Measurements from ENCODE around the gene NAP1L5. TPM values are rescaled to one million over a fixed set of nuclear protein-coding genes. Genes with fewer than 3 reads are reported as not detected.

NAP1L5 gene
- total RNA-seq, 1 donor from 2014 or later = 3.5 TPM

- Histone ChIP-seq H3K36me3 (peaks cover 57% of the 10 kb centered on the region), H3K27me3 (ENCODE audit: low read depth) (no peaks in the 10 kb centered on the region), H3K27ac (replicated peaks) (peak overlapping the region; percentile 47), H3K4me3 (no peak overlapping the region), H3K4me1 (peaks cover 76% of the 10 kb centered on the region), H3K9me3 (replicated peaks) (no peaks in the 10 kb centered on the region)
- no peak for DNase-seq
- TF ChIP-seq, protein P1, sequence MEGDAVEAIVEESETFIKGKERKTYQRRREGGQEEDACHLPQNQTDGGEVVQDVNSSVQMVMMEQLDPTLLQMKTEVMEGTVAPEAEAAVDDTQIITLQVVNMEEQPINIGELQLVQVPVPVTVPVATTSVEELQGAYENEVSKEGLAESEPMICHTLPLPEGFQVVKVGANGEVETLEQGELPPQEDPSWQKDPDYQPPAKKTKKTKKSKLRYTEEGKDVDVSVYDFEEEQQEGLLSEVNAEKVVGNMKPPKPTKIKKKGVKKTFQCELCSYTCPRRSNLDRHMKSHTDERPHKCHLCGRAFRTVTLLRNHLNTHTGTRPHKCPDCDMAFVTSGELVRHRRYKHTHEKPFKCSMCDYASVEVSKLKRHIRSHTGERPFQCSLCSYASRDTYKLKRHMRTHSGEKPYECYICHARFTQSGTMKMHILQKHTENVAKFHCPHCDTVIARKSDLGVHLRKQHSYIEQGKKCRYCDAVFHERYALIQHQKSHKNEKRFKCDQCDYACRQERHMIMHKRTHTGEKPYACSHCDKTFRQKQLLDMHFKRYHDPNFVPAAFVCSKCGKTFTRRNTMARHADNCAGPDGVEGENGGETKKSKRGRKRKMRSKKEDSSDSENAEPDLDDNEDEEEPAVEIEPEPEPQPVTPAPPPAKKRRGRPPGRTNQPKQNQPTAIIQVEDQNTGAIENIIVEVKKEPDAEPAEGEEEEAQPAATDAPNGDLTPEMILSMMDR (IDR thresholded peaks at IDR 0.05; ENCODE audit: borderline replicate concordance) = no peak
- intact Hi-C loops (cut with micrococcal nuclease) = no loop called here
Measured at GRCh38 chr4:88724406-88724805, 26.8 kb upstream of the NAP1L5 start.

- TF ChIP-seq, protein P1 (IDR thresholded peaks at IDR 0.05; ENCODE audit: borderline replicate concordance) = no peak
- Histone ChIP-seq H3K27me3 (ENCODE audit: low read depth) (no peaks in the 10 kb centered on the region), H3K4me1 (peaks cover 63% of the 10 kb centered on the region), H3K4me3 (no peak overlapping the region), H3K27ac (replicated peaks) (peak overlapping the region; percentile 47), H3K9me3 (replicated peaks) (peaks cover 4% of the 10 kb centered on the region), H3K36me3 (peaks cover 55% of the 10 kb centered on the region)
- intact Hi-C loops (cut with micrococcal nuclease) = no loop called here
- DNase-seq = peak; percentile 42
Measured at GRCh38 chr4:88722828-88723227, 25.2 kb upstream of the NAP1L5 start.

GRCh38 chr4:88722276-88722780 is 24.7 kb upstream of the NAP1L5 start:
- H3K4me3 ChIP-seq = no peak overlapping the region
- H3K36me3 ChIP-seq = peaks cover 55% of the 10 kb centered on the region
- TF ChIP-seq, protein P1 (IDR thresholded peaks at IDR 0.05; ENCODE audit: borderline replicate concordance) = no peak
- peak overlapping the region; percentile 47 for H3K27ac ChIP-seq (replicated peaks)
- no peaks in the 10 kb centered on the region for H3K27me3 ChIP-seq (ENCODE audit: low read depth)
- intact Hi-C loops (cut with micrococcal nuclease) = no loop called here
- peaks cover 9% of the 10 kb centered on the region for H3K9me3 ChIP-seq (replicated peaks)
- peak; percentile 40 for DNase-seq
- peaks cover 58% of the 10 kb centered on the region for H3K4me1 ChIP-seq

DNA sequence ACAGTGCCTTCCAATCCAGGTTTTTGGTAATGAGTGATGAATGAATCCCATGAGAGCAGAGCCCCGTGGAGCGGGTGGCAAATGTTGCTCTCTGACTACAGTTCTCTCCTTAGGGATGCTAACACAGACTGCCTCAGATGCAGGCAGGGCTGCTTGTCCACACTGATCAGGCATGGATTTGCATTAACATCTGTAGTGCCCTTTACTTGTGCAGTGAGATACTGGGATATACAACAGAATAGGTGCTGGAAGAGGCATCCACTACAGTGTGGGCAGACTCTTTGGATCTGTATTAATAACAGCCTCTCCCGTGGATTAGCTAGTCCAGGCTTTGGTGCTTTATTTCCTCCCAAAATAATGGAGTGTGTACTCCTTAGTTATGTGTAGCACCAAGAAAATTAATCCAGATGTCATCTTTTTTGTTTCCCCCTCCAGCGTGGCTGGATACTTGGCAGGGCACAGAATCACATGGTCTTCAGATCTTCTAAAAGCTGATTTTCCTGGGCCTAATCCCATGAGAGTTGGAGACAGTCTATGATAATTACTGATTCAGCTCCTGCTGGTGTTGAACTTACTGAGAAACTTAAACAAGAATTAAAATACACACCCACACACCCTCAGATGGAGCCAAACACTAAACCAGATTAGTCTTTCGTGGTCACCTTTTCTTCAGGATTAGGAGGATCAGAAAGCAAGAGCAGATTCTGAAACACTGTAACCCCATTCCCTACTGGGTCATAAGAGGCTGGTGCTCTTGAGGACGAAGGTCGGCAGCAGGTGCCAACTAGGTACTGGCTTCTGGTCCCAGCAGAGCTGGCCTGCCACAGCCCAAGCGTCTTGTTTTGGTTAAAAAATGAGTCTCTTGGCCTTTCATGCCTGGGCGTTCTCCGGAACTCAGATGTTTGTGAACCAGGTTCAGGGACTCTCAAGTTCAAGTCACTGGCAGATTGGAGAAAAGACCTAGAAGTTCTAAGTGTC is 23.1 kb upstream of the NAP1L5 start:
- Histone ChIP-seq H3K4me1 (peaks cover 55% of the 10 kb centered on the region), H3K27ac (replicated peaks) (peak overlapping the region; percentile 47), H3K9me3 (replicated peaks) (peaks cover 23% of the 10 kb centered on the region), H3K36me3 (peaks cover 55% of the 10 kb centered on the region), H3K4me3 (no peak overlapping the region), H3K27me3 (ENCODE audit: low read depth) (no peaks in the 10 kb centered on the region)
- TF ChIP-seq, protein P1 (IDR thresholded peaks at IDR 0.05; ENCODE audit: borderline replicate concordance) = no peak
- intact Hi-C loops (cut with micrococcal nuclease) = no loop called here
- no peak for DNase-seq

DNA sequence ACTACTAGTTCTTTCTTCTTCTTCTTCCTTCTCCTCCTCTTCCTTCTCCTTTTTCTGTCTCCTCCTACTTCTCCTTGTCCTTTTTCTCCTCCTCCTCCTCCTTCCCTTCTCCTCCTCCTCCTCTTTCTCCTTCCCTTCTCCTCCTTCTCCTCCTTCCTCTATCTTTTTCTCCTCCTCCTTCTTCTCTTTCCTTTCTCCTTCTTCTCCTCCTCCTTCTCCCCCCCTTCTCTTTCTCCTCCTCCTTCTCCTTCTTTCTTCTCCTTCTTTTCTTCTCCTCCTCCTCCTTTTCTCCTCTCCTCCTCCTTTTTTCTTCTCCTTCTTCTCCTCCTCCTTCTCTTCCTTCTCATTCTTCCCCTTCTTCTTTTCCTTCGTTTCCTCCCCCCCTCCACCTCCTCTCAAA is 21.8 kb upstream of the NAP1L5 start:
- no peak overlapping the region for H3K27ac ChIP-seq (replicated peaks)

More for the DNA sequence above, 21.8 kb upstream of the NAP1L5 start:
- TF ChIP-seq, protein P1 (IDR thresholded peaks at IDR 0.05; ENCODE audit: borderline replicate concordance) = no peak
- no peak for DNase-seq
- Histone ChIP-seq H3K4me1 (peaks cover 46% of the 10 kb centered on the region), H3K27me3 (ENCODE audit: low read depth) (no peaks in the 10 kb centered on the region), H3K9me3 (replicated peaks) (peaks cover 23% of the 10 kb centered on the region), H3K4me3 (no peak overlapping the region), H3K36me3 (peaks cover 49% of the 10 kb centered on the region)
- intact Hi-C loops (cut with micrococcal nuclease) = no loop called here

All from left ventricle myocardium inferior (tissue), 1 donor.